Activated B cell treated with CpG ODN at 0.5 μM for 24 hours (primary cell): ENCODE measurements around the gene MAP1B. TPM values are rescaled to one million over a fixed set of nuclear protein-coding genes. Genes with fewer than 3 reads are reported as not detected.

Source experiments
- ATAC-seq: fragments of 200-7000 bp; cut with Tn5 transposase; one replicate; pipeline ENCODE4 v1.10.0; 2021; ENCODE audit warnings: low read depth, mild to moderate bottlenecking, moderate library complexity
- CTCF ChIA-PET: fragments of 350-600 bp; sonication (Branson Sonifier 250); formaldehyde crosslinking; loops from one replicate; lab custom pipeline; 2021; ENCODE audit warnings: antibody characterized with exemption; lab: Charles Lee
- POLR2A ChIA-PET: fragments of 350-600 bp; sonication (Branson Sonifier 250); formaldehyde crosslinking; loops from one replicate; lab custom pipeline; 2021; ENCODE audit warnings: antibody characterized with exemption; lab: Charles Lee
- DNase-seq: peaks from one replicate; pipeline ENCODE4 v3.0.0; 2022
- H3K27ac Mint-ChIP-seq: one replicate; pipeline ENCODE4 v1.8.0; 2020; ENCODE audit warnings: mixed read lengths
- H3K27me3 Mint-ChIP-seq: one replicate; pipeline ENCODE4 v1.8.0; 2021; ENCODE audit warnings: mixed read lengths
- H3K36me3 Mint-ChIP-seq: one replicate; pipeline ENCODE4 v1.8.0; 2021; ENCODE audit warnings: low read depth, mixed read lengths
- H3K4me1 Mint-ChIP-seq: one replicate; pipeline ENCODE4 v1.8.0; 2021; ENCODE audit warnings: mixed read lengths
- H3K4me3 Mint-ChIP-seq: one replicate; pipeline ENCODE4 v1.8.0; 2020; ENCODE audit warnings: mild to moderate bottlenecking, mixed read lengths
- H3K9me3 Mint-ChIP-seq: one replicate; pipeline ENCODE4 v1.8.0; 2020; ENCODE audit warnings: mixed read lengths
- intact Hi-C: fragments of 100-400 bp; cut with micrococcal nuclease; formaldehyde crosslinking; loops from one replicate; pipeline ENCODE4 v1.15.1; 2024
- total RNA-seq: library from RNA; stranded (reverse); gene quantifications from 2 replicates; pipeline ENCODE4 v1.2.3, GENCODE V29; 2022
- TF ChIP-seq, protein P1 (sequence below): fragments of 200-600 bp; IDR thresholded peaks from one replicate; pipeline ENCODE4 v1.8.0; 2022; ENCODE audit warnings: antibody characterized with exemption, mild to moderate bottlenecking

Gene MAP1B
- 0.09 and 0.10 TPM in 2 replicates for total RNA-seq

DNA sequence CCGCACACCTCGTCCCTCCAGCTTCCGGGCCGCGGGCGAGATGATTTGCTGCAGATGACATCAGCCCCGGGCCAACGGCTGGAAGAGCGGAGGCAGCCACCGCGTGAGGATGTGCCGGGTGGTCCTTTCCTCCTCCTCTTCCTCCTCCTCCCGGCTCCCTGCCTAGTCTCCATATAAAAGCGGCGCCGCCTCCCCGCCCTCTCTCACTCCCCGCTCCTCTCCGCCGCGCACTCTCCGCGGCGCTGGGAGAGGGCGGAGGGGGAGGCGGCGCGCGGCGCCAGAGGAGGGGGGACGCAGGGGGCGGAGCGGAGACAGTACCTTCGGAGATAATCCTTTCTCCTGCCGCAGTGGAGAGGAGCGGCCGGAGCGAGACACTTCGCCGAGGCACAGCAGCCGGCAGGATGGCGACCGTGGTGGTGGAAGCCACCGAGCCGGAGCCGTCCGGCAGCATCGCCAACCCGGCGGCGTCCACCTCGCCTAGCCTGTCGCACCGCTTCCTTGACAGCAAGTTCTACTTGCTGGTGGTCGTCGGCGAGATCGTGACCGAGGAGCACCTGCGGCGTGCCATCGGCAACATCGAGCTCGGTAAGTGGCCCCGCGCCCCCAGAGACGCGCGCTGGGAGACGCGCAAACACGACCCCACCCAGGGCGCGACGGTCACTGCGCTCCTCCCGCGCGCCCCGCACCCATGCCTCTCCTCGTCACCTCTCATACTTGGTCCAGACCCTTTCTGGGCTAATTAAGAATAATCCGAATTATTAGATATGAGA is at the start of gene MAP1B:
TSS of gene MAP1B (plus strand) at position 345 of the 770 bp plus-strand sequence. CDS start at position 402, 57 bp downstream.
- Mint-ChIP-seq H3K4me3 (peak within 1 kb of the TSS; percentile 50), H3K4me1 (peaks cover 19% of the 10 kb centered on the region), H3K9me3 (no peaks in the 10 kb centered on the region), H3K36me3 (no peaks in the 10 kb centered on the region), H3K27me3 (peaks cover 48% of the 10 kb centered on the region), H3K27ac (no peak within 1 kb of the TSS)
- TF ChIP-seq, protein P1, sequence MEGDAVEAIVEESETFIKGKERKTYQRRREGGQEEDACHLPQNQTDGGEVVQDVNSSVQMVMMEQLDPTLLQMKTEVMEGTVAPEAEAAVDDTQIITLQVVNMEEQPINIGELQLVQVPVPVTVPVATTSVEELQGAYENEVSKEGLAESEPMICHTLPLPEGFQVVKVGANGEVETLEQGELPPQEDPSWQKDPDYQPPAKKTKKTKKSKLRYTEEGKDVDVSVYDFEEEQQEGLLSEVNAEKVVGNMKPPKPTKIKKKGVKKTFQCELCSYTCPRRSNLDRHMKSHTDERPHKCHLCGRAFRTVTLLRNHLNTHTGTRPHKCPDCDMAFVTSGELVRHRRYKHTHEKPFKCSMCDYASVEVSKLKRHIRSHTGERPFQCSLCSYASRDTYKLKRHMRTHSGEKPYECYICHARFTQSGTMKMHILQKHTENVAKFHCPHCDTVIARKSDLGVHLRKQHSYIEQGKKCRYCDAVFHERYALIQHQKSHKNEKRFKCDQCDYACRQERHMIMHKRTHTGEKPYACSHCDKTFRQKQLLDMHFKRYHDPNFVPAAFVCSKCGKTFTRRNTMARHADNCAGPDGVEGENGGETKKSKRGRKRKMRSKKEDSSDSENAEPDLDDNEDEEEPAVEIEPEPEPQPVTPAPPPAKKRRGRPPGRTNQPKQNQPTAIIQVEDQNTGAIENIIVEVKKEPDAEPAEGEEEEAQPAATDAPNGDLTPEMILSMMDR: no peak
- DNase-seq: no peak
- POLR2A ChIA-PET: no interaction called here
- CTCF ChIA-PET: no interaction called here
- no peak for ATAC-seq
- intact Hi-C loops: no loop called here

DNA sequence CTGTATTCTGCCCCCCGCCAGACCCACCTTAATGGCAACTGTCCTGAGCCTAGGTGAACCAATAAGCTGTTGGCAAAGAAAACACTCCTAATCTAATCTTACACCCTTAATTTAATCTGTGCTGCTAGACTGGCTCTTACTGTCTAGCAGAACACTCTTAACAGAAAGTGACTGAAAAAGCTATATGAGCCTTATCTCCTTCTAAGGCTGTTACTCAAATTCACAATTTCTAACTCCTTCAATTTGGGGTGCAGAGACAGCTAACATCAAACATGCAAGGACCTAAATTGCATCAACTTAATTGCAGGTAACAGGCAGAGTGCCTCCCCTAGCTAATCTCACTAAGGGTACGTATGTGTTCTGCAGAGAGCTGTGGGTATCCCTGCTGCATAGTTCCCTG is 49.5 kb upstream of the MAP1B start:
- intact Hi-C loops: no loop called here
- H3K27ac Mint-ChIP-seq: no peak overlapping the region
- POLR2A ChIA-PET: no interaction called here
- TF ChIP-seq, protein P1: no peak
- CTCF ChIA-PET: no interaction called here
- no peak overlapping the region for H3K4me3 Mint-ChIP-seq
- H3K36me3 Mint-ChIP-seq: no peaks in the 10 kb centered on the region
- ATAC-seq (no peak), DNase-seq (no peak)
- H3K9me3 Mint-ChIP-seq: no peaks in the 10 kb centered on the region
- H3K4me1 Mint-ChIP-seq: no peaks in the 10 kb centered on the region
- peaks cover 4% of the 10 kb centered on the region for H3K27me3 Mint-ChIP-seq

DNA sequence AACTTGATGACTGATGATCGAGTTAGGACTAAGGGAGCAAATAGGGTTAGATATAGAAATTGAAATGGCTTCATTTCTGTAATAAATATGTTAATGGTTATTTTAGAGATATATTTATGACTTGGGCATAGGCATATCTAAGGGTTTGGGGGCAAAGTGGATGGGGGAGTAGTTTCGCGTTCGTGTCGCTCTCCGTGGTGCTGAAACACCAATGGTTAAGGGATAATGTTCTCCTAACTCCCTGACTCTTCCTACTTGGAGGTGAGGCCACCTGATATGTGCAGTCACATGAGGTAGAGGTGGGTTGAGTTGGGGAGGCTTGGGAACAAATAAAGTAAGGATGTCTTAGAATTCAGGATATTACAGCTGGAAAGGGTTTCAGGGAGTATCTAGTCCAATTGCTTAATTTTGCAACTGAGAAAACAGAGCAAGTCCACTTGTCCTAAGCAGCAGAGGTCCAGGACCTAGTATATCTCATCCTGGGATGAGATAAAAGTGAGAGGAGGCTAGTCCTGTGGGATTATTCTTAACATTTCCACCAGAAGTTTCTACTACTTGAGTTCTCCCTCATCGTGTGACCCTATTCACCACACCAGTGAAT is 44.0 kb upstream of the MAP1B start:
- CTCF ChIA-PET: no interaction called here
- intact Hi-C loops: no loop called here
- Mint-ChIP-seq H3K36me3 (no peaks in the 10 kb centered on the region), H3K27ac (no peak overlapping the region), H3K9me3 (no peaks in the 10 kb centered on the region), H3K4me3 (no peak overlapping the region), H3K4me1 (no peaks in the 10 kb centered on the region), H3K27me3 (peaks cover 10% of the 10 kb centered on the region)
- TF ChIP-seq, protein P1: no peak
- DNase-seq (no peak), ATAC-seq (no peak)
- POLR2A ChIA-PET: no interaction called here

DNA sequence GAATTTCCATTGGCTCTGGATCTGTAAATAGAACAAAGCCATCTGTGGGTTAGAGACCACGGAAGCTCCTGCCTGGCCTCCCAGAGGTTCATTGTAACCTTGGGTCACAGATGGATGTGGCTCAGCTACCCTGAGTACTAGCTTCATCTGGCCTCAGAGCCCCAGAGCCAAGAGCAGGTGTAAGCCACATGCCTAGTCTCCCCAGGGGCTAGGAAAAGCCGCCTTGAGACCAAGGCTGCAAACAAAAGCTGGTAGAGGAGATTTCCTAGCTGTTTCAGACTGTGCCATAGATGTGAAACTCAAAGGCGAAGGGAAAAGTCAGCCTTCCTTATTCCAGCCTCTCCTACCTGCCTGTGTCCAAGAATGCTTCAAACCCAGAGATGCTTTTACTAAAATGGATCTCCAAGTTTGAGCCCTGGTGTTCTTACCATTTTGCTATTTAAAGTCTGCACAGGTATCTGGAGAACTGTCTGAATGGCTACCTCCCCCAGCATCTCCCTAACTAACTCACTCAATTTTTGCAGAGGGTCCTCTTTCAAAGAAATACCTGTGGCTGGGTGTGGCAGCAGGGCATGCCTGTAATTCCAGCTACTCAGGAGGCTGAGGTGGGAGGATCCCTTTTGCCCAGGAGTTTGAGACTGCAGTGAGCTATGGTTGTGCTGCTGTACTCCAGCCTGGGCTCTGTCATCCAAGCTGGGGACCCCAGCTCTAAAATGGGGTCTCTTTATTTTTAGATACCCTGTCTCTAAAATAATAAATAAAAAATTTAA is 42.3 kb upstream of the MAP1B start:
- no peaks in the 10 kb centered on the region for H3K9me3 Mint-ChIP-seq
- DNase-seq (no peak), ATAC-seq (no peak)
- CTCF ChIA-PET: no interaction called here
- H3K4me1 Mint-ChIP-seq: no peaks in the 10 kb centered on the region
- intact Hi-C loops: no loop called here
- POLR2A ChIA-PET: no interaction called here
- no peak overlapping the region for H3K4me3 Mint-ChIP-seq
- no peaks in the 10 kb centered on the region for H3K36me3 Mint-ChIP-seq
- H3K27me3 Mint-ChIP-seq: peaks cover 9% of the 10 kb centered on the region
- TF ChIP-seq, protein P1: no peak
- no peak overlapping the region for H3K27ac Mint-ChIP-seq

DNA sequence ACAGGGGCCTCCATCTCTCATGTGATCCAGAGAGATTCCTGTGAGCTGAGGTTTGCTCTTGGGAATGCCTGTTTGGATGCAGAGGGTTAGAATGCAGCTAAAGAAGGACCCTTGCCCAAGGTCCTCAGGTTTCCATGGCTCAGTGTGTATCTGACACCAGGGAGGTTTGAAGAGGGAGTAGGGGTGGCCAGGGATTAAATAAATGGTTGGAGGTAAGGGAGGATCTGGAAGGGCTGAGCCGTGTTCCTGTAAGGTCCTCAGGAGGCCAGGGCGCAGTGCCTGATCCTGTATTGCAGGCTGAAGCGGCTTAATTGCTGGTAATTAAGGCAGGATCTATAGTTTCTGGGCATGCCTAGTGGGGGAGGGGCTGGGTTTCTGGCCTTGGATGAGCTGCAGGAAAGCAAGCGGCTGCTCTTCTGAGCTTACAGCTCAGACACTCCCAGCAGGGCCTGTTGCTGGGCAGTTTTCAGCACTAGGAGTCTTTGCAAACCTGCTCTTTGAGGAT is 41.5 kb upstream of the MAP1B start:
- H3K4me3 Mint-ChIP-seq: no peak overlapping the region
- no peak overlapping the region for H3K27ac Mint-ChIP-seq
- intact Hi-C loops: no loop called here
- no peaks in the 10 kb centered on the region for H3K36me3 Mint-ChIP-seq
- TF ChIP-seq, protein P1: no peak
- H3K27me3 Mint-ChIP-seq: peaks cover 9% of the 10 kb centered on the region
- no peak for DNase-seq
- CTCF ChIA-PET: no interaction called here
- POLR2A ChIA-PET: no interaction called here
- no peaks in the 10 kb centered on the region for H3K4me1 Mint-ChIP-seq
- ATAC-seq: no peak
- H3K9me3 Mint-ChIP-seq: no peaks in the 10 kb centered on the region
